Activated T-helper 17 cell treated with anti-CD3 and anti-CD28 coated beads, Interleukin-2, amount 50 U/mL, for 72 hours (primary cell): ENCODE data around the gene THSD7B. TPM values are rescaled to one million over a fixed set of nuclear protein-coding genes. Genes with fewer than 3 reads are reported as not detected.

Experiments used
- ATAC-seq: fragments of 150-1000 bp; cut with Tn5 transposase; replicated peaks from 2 replicates; pipeline ENCODE4 v1.10.0; 2021; ENCODE audit warnings: mild to moderate bottlenecking, moderate library complexity
- H3K27ac Mint-ChIP-seq: one replicate; pipeline ENCODE4 v1.8.0; 2022; ENCODE audit warnings: mixed read lengths
- H3K27me3 Mint-ChIP-seq: one replicate; pipeline ENCODE4 v1.8.0; 2022; ENCODE audit warnings: mixed read lengths
- H3K36me3 Mint-ChIP-seq: one replicate; pipeline ENCODE4 v1.8.0; 2022; ENCODE audit warnings: low read depth, mild to moderate bottlenecking, mixed read lengths
- H3K4me1 Mint-ChIP-seq: one replicate; pipeline ENCODE4 v1.8.0; 2022; ENCODE audit warnings: mixed read lengths
- H3K4me3 Mint-ChIP-seq: one replicate; pipeline ENCODE4 v1.8.0; 2022; ENCODE audit warnings: mild to moderate bottlenecking, mixed read lengths
- H3K9me3 Mint-ChIP-seq: one replicate; pipeline ENCODE4 v1.8.0; 2022; ENCODE audit warnings: mixed read lengths
- total RNA-seq, 2 donors: library from RNA; stranded (reverse); gene quantifications; one replicate each; pipeline ENCODE4 v1.2.3, GENCODE V29; 2022

The THSD7B gene
- total RNA-seq, 2 donors from 2014 or later, result 0.05 TPM; not detected in 1

DNA sequence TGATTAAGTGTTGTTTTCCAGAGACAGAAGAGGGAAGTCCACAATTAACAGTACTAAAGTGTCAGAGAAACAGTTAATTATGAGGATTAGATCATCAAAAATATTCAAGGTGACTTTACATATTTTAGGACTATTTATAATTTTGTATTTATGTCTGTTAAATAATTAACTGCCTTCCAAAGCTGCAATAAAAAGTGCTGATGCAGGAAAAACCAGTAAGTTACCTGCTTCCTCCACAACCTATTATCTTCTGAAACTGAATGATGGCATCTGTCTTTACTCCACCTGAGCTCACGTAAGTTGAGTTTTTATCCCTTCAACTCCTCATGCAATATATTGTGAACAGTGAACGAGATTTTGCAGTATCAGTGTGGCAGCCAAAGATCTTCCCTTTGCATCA, 570.7 kb downstream of the THSD7B start:
- no peaks in the 10 kb centered on the region for H3K27me3 Mint-ChIP-seq
- no peaks in the 10 kb centered on the region for H3K4me1 Mint-ChIP-seq
- no peaks in the 10 kb centered on the region for H3K9me3 Mint-ChIP-seq
- no peak overlapping the region for H3K4me3 Mint-ChIP-seq
- H3K36me3 Mint-ChIP-seq, result no peaks in the 10 kb centered on the region
- no peak overlapping the region for H3K27ac Mint-ChIP-seq
- no peak for ATAC-seq

DNA sequence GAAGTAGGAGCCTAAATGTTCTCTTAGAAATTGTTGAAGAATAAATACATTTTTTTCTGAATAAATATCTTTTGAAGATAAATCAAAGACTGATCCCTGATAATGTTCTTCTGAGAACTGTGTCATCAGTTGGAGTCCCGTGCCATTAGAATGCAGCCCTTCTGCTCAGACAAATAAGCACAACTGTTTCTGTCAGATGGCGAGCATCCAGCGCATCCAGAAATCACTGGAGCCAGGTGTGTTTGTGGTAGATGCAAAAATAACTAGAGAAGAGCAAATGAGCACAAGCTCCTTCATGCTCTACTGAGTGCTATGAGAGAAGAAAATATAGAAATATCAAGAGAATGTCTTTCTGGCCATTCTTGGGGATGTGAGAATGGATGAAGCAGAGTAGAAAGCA, 573.7 kb downstream of the THSD7B start:
- no peaks in the 10 kb centered on the region for H3K27me3 Mint-ChIP-seq
- H3K4me1 Mint-ChIP-seq, result no peaks in the 10 kb centered on the region
- no peak overlapping the region for H3K27ac Mint-ChIP-seq
- H3K36me3 Mint-ChIP-seq, result no peaks in the 10 kb centered on the region
- no peak overlapping the region for H3K4me3 Mint-ChIP-seq
- no peak for ATAC-seq
- no peaks in the 10 kb centered on the region for H3K9me3 Mint-ChIP-seq

DNA sequence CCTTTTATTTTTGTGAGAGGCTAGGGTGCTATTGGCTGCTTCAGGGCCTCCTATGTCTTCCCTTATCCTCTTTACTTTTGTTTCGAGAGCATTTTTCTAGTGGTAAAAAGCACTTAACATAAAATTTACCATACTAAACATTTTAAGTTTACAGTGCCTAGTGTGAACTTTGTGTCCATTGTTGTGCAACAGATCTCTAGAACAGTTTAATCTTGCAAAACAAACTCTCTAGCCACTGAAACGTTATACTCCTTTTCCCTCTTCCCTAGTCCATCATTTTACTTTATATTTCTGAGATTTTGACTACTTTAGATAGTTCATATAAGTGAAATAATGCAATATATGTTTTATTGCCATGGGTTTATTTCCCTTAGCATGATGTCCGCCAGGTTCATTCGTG, 580.6 kb downstream of the THSD7B start:
- Mint-ChIP-seq H3K27ac (no peak overlapping the region), H3K27me3 (peaks cover 3% of the 10 kb centered on the region), H3K9me3 (peaks cover 8% of the 10 kb centered on the region), H3K4me1 (no peaks in the 10 kb centered on the region), H3K4me3 (no peak overlapping the region), H3K36me3 (no peaks in the 10 kb centered on the region)
- no peak for ATAC-seq

DNA sequence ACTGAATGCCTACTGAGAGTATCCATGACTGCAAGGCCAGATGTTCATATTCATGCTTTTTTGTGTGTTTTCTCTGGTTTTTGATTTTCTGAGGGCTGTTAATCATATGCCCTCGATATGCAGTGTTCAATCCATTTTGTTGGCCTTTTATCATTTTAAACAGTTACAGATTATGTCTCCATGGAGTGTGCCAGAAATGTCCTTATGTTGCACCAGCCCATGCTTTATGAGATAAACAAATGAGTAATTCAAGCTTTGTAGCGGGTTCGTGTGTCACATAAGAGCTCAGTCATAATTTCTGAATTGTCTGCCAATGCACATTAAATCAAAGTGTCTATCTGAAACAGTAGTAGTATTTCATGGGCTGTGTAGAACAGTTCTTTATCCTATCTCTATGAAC, 583.0 kb downstream of the THSD7B start:
- Mint-ChIP-seq H3K4me3 (no peak overlapping the region), H3K4me1 (no peaks in the 10 kb centered on the region), H3K27ac (no peak overlapping the region), H3K9me3 (peaks cover 8% of the 10 kb centered on the region), H3K27me3 (peaks cover 3% of the 10 kb centered on the region), H3K36me3 (no peaks in the 10 kb centered on the region)
- no peak for ATAC-seq

GRCh38 chr2:137357634-137358033, 592.3 kb downstream of the THSD7B start:
- ATAC-seq, result no peak
- no peaks in the 10 kb centered on the region for H3K36me3 Mint-ChIP-seq
- no peak overlapping the region for H3K27ac Mint-ChIP-seq
- peaks cover 6% of the 10 kb centered on the region for H3K9me3 Mint-ChIP-seq
- H3K27me3 Mint-ChIP-seq, result no peaks in the 10 kb centered on the region
- H3K4me3 Mint-ChIP-seq, result no peak overlapping the region
- no peaks in the 10 kb centered on the region for H3K4me1 Mint-ChIP-seq

GRCh38 chr2:137367361-137367760, 602.0 kb downstream of the THSD7B start:
- Mint-ChIP-seq H3K27ac (no peak overlapping the region), H3K9me3 (peaks cover 9% of the 10 kb centered on the region), H3K4me3 (no peak overlapping the region), H3K36me3 (no peaks in the 10 kb centered on the region), H3K4me1 (no peaks in the 10 kb centered on the region), H3K27me3 (no peaks in the 10 kb centered on the region)
- no peak for ATAC-seq

DNA sequence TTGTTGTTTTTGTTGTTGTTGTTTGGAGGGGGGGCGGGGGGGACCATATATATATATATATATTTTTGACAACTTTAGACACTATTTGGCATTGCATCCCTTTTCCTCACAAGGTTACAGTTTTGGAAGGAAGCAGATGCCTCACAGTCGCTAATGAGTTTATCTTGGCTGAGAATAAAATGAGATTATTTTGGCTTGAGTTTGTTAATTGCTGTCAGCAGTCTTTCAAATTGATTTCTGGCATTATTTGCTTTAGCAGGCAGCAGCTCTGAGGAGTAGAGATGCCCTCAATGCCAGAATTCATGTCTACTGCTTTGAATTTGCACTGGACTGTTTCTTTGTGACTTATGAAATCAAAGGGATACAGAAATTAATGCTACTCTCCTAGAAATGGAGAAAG, 603.8 kb downstream of the THSD7B start:
- ATAC-seq, result no peak
- Mint-ChIP-seq H3K27ac (no peak overlapping the region), H3K4me1 (no peaks in the 10 kb centered on the region), H3K9me3 (peaks cover 3% of the 10 kb centered on the region), H3K4me3 (no peak overlapping the region), H3K36me3 (no peaks in the 10 kb centered on the region), H3K27me3 (no peaks in the 10 kb centered on the region)

GRCh38 chr2:137379186-137379585, 613.8 kb downstream of the THSD7B start:
- ATAC-seq, result no peak
- H3K27ac Mint-ChIP-seq, result no peak overlapping the region
- no peaks in the 10 kb centered on the region for H3K36me3 Mint-ChIP-seq
- H3K27me3 Mint-ChIP-seq, result no peaks in the 10 kb centered on the region
- peaks cover 7% of the 10 kb centered on the region for H3K9me3 Mint-ChIP-seq
- H3K4me3 Mint-ChIP-seq, result no peak overlapping the region
- no peaks in the 10 kb centered on the region for H3K4me1 Mint-ChIP-seq

DNA sequence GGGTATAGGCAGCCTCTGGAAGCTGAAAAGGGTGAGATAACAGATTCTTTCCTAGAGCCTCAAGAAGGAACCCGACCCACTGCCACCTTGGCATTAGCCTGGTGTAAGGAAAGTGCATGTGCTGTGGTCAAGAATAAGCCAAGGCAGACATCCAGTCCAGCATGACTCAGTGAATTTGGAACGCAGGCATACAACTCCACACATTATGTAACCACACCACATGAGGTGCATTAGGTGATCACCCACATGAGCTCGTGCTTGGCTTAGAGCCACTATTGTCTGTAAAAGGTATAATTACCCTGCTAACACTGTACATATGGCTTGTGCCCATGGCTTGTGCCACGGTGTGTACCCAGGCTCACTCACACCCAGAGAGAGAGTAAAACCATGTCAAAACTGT, 615.3 kb downstream of the THSD7B start:
- H3K27ac Mint-ChIP-seq, result no peak overlapping the region

GRCh38 chr2:137381731-137382130, 616.4 kb downstream of the THSD7B start:
- Mint-ChIP-seq H3K4me3 (no peak overlapping the region), H3K4me1 (no peaks in the 10 kb centered on the region), H3K27me3 (no peaks in the 10 kb centered on the region), H3K9me3 (peaks cover 9% of the 10 kb centered on the region), H3K27ac (no peak overlapping the region), H3K36me3 (no peaks in the 10 kb centered on the region)
- no peak for ATAC-seq

More for the DNA sequence above, 615.3 kb downstream of the THSD7B start:
- no peak for ATAC-seq
- peaks cover 9% of the 10 kb centered on the region for H3K9me3 Mint-ChIP-seq
- no peaks in the 10 kb centered on the region for H3K4me1 Mint-ChIP-seq
- no peaks in the 10 kb centered on the region for H3K27me3 Mint-ChIP-seq
- no peaks in the 10 kb centered on the region for H3K36me3 Mint-ChIP-seq
- no peak overlapping the region for H3K4me3 Mint-ChIP-seq

- no peak for ATAC-seq
- no peak overlapping the region for H3K4me3 Mint-ChIP-seq
- no peaks in the 10 kb centered on the region for H3K36me3 Mint-ChIP-seq
- H3K27ac Mint-ChIP-seq, result no peak overlapping the region
- H3K27me3 Mint-ChIP-seq, result no peaks in the 10 kb centered on the region
- H3K4me1 Mint-ChIP-seq, result no peaks in the 10 kb centered on the region
- peaks cover 9% of the 10 kb centered on the region for H3K9me3 Mint-ChIP-seq
These were observed 618.0 kb downstream of the THSD7B start for GRCh38 chr2:137383391-137383790.

DNA sequence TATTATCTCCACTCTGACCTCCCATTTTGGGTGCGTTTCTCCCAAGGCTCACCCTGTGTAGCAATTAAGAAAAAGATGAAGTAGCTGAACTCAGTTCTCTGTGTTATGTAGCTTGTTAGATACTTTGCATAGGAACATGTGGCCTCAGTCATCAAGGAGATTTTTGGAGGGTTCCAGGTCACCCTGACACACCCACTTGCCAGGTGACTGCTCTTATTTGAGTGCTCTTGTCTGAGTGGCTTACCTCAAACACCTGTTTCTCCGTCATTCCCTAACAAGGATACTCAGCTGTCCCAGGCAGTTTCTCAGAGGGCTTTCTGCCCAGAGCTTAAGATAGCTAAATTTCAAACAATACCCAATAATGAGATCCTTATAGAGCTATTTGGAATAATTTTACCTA, 621.7 kb downstream of the THSD7B start:
- H3K4me3 Mint-ChIP-seq, result no peak overlapping the region
- ATAC-seq, result no peak
- no peaks in the 10 kb centered on the region for H3K27me3 Mint-ChIP-seq
- no peaks in the 10 kb centered on the region for H3K36me3 Mint-ChIP-seq
- no peaks in the 10 kb centered on the region for H3K4me1 Mint-ChIP-seq
- peaks cover 8% of the 10 kb centered on the region for H3K9me3 Mint-ChIP-seq
- no peak overlapping the region for H3K27ac Mint-ChIP-seq

DNA sequence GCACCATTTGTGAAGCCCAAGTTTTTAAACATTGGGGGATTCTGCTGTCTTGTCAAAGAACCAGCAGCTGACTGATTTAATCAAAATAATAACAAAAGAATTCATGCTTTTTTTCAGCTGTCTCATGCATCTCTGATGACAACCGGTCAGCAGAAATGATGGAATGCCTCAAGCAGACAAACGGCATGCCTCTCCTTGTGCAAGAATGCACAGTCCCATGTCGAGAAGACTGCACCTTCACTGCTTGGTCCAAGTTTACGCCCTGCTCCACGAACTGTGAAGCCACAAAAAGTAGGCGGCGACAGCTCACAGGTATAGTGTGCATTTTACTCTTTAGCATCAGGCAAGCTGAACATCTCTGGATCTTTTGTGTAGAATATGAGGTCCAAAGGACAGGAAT, 640.2 kb downstream of the THSD7B start:
- H3K4me3 Mint-ChIP-seq, result no peak overlapping the region
- no peak for ATAC-seq

GRCh38 chr2:137411585-137411984, 646.2 kb downstream of the THSD7B start:
- H3K27me3 Mint-ChIP-seq, result no peaks in the 10 kb centered on the region
- no peak overlapping the region for H3K4me3 Mint-ChIP-seq
- peaks cover 10% of the 10 kb centered on the region for H3K9me3 Mint-ChIP-seq
- ATAC-seq, result no peak
- no peak overlapping the region for H3K27ac Mint-ChIP-seq
- no peaks in the 10 kb centered on the region for H3K36me3 Mint-ChIP-seq
- H3K4me1 Mint-ChIP-seq, result no peaks in the 10 kb centered on the region

More for the DNA sequence above, 640.2 kb downstream of the THSD7B start:
- Mint-ChIP-seq H3K4me1 (no peaks in the 10 kb centered on the region), H3K9me3 (peaks cover 4% of the 10 kb centered on the region), H3K27ac (no peak overlapping the region), H3K36me3 (no peaks in the 10 kb centered on the region), H3K27me3 (no peaks in the 10 kb centered on the region)

DNA sequence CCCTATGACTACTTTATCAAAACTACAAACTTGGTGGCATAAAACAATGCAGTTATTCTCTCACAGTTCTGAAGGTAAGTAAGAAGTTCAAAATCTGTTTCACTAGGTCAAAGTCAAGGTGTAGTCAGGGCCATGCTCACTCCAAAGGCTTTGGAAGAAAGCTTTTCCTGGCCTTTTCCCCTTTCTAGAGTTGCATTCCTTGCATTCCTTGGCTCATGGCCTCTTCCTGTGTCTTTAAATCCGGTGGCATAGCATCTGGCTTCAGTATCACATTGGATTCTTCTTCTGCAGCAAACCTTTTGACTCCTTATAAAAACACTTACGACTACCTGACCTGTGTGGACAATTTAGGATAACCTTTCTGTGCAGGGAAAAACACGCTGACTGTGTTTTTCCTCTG, 655.4 kb downstream of the THSD7B start:
- Mint-ChIP-seq H3K9me3 (peaks cover 18% of the 10 kb centered on the region), H3K36me3 (no peaks in the 10 kb centered on the region), H3K27ac (no peak overlapping the region), H3K4me1 (no peaks in the 10 kb centered on the region), H3K27me3 (no peaks in the 10 kb centered on the region), H3K4me3 (no peak overlapping the region)
- ATAC-seq, result no peak

GRCh38 chr2:137435162-137435561, 669.8 kb downstream of the THSD7B start:
- no peak overlapping the region for H3K27ac Mint-ChIP-seq
- no peak overlapping the region for H3K4me3 Mint-ChIP-seq
- H3K4me1 Mint-ChIP-seq, result no peaks in the 10 kb centered on the region
- ATAC-seq, result no peak
- no peaks in the 10 kb centered on the region for H3K27me3 Mint-ChIP-seq
- H3K9me3 Mint-ChIP-seq, result no peaks in the 10 kb centered on the region
- no peaks in the 10 kb centered on the region for H3K36me3 Mint-ChIP-seq
